ENCODE data around the gene CACNA1D. TPM values are rescaled to one million over a fixed set of nuclear protein-coding genes. Genes with fewer than 3 reads are reported as not detected.

CACNA1D gene
- total RNA-seq, 1 experiment from 2014 or later = 0.24 TPM

DNA sequence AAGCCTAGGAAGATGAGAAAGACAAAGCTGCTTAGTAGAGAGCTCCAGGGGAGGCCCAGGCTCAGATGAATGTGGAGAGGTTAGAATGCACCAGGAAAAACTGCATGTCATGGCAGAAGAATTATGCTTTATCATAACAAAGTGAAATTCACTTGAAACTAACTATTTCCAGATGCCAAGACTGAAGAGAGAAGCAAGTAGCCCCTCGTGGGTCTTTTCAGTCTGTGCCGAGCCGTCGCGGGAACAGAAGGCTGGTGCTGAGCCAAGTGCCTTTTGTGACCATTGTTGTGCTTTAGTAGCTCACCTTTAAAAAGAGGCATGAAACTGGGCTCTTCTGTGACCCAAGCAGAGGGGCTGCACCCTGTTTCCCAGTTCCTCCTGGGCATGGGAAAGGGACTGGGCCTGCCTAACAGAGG is 278.6 kb downstream of the CACNA1D start:
- in situ Hi-C loops (cut with HindIII; ENCODE audit: low pct_unique_long_range_greater_than_20kb, low sequenced_read_pairs) = no loop called here
- no peak for DNase-seq (ENCODE audit: low read depth)

DNA sequence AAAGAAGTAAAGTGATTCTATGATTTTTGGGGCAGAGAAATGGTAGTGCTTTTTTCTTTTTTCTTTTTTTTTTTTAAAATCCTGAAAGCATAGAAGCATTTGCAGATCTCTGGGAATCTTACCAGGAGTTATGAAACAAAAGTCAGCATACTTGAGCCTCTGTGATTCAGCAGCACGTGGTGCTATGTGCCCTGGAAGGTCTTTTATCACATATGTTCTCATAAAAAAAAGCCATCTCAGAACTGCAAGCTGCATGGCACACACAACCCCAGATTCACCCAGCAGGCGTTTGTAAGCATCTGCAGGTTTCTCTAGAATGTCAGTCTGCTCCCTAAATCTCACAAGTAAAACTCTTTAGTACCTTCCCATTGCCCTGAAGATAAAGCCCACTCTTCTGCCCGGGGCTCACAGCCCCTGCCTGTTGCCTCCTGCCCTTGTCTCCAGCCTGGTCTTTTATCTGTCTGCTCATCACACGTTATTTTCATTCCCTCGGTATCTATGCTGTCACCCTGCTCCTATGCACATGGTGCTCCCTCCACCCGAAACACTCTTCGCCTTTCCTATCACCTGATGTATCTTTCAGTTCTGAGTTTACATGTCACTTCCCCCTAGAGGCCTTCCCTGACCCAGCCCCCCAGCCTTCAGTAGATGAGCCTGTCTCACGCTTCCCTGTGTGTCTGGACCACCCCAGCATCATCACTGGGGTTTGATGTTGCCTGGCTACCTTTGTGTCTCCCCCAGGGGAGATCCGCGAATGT is 279.4 kb downstream of the CACNA1D start:
- DNase-seq (ENCODE audit: low read depth) = peak; percentile 0
- in situ Hi-C loops (cut with HindIII; ENCODE audit: low pct_unique_long_range_greater_than_20kb, low sequenced_read_pairs) = no loop called here

GRCh38 chr3:53774414-53774813 is 280.0 kb downstream of the CACNA1D start:
- DNase-seq (ENCODE audit: low read depth) = no peak
- in situ Hi-C loops (cut with HindIII; ENCODE audit: low pct_unique_long_range_greater_than_20kb, low sequenced_read_pairs) = no loop called here

DNA sequence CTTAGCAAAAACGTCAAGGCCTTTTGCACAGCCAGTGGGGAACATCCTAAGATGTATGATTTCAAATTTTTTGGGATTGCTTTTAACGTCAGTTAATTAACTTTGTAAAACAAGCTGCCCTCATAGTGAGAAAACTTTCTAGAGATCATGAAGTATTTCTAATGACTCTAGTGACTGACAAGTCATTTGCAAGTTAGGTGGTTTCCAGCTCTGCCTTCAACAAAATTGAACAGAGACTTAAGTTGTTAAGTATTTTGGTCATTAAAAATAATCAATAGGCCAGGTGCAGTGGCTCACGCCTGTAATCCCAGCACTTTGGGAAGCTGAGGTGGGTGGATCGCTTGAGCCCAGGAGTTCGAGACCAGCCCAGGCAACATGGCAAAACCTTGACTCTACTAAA is 280.6 kb downstream of the CACNA1D start:
- in situ Hi-C loops (cut with HindIII; ENCODE audit: low pct_unique_long_range_greater_than_20kb, low sequenced_read_pairs) = no loop called here
- no peak for DNase-seq (ENCODE audit: low read depth)

- DNase-seq (ENCODE audit: low read depth) = no peak
- in situ Hi-C loops (cut with HindIII; ENCODE audit: low pct_unique_long_range_greater_than_20kb, low sequenced_read_pairs) = no loop called here
Observed at GRCh38 chr3:53775834-53776251, 281.4 kb downstream of the CACNA1D start.

DNA sequence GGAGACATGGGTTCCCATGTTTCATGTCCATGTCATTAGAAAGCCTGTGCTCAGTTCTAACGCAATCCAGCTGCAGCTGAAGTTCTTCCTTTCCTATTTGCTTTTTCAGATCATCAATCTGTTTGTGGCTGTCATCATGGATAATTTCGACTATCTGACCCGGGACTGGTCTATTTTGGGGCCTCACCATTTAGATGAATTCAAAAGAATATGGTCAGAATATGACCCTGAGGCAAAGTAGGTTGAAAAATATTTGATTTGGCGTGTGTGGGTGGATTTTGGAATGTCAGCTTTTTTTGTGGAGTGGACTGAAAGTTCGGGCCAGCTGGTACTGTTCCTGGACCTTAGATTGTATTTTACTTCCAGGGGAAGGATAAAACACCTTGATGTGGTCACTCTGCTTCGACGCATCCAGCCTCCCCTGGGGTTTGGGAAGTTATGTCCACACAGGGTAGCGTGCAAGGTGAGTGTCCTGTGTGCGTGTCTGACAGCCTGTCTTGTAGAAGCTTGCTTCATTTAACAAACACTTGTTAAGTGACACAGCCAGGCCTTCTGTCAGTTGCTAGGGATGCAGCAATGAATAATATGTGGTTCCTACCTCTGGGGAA is 282.2 kb downstream of the CACNA1D start:
- in situ Hi-C loops (cut with HindIII; ENCODE audit: low pct_unique_long_range_greater_than_20kb, low sequenced_read_pairs) = no loop called here
- DNase-seq (ENCODE audit: low read depth) = no peak

DNA sequence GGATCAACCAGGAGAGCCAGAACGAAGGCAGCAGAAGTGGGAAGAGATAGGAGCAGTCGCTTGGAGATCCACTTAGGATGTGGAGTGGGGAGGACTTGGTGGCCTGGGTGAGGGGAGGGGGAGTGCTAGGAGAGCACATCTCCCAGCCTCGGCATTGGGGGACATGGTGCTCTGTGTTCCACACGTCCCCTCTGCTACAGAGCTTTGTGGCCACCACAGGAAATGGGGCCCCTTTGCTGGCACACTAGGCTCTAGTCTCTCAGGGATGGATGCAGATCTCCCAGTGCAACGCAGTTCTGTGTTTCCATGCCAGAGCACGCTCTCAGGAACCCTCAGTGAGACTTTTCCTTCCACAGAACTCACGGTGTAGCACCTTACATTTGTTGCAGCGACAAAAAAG is 283.1 kb downstream of the CACNA1D start:
- in situ Hi-C loops (cut with HindIII; ENCODE audit: low pct_unique_long_range_greater_than_20kb, low sequenced_read_pairs) = no loop called here
- DNase-seq (ENCODE audit: low read depth) = no peak

GRCh38 chr3:53778153-53778552 is 283.7 kb downstream of the CACNA1D start:
- in situ Hi-C loops (cut with HindIII; ENCODE audit: low pct_unique_long_range_greater_than_20kb, low sequenced_read_pairs) = no loop called here
- no peak for DNase-seq (ENCODE audit: low read depth)

DNA sequence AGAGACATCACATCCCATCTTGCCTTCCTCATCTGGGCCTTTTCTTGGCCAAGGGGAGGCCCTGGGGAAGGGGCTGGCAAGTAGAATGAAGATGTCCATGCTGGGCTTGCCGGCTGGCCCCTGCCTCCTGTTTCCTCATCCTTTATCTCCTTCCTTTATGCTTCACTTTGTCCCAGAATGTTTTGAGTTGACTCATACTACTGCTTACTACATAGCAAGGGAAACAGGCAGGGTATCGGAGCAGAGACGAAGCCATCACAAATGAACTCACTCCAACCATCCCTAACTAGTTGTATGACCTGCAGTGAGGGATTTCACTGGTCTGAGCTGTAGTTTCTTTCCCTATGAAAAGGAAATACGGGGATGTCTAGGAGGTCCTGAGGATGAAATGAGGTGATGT is 285.8 kb downstream of the CACNA1D start:
- in situ Hi-C loops (cut with HindIII; ENCODE audit: low pct_unique_long_range_greater_than_20kb, low sequenced_read_pairs) = no loop called here
- no peak for DNase-seq (ENCODE audit: low read depth)

DNA sequence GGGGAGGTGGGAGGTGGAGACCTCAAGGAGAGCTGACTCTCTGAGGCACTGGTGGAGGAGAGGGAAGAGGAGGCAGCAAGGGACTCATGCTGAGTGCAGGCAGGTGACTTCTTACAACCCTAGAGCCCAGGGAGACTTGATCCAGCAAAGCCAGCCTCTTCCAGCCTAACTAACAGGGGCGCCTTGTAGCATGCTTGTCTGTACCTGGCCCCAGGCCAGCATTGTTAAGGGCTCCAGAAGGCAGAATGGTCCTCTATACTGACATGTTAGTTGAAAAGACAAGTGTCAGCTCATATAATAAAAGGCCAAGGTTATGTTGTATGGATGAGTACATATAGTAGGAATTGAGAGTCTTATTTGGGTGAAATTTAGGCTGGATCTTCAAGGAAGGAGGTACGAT is 286.4 kb downstream of the CACNA1D start:
- in situ Hi-C loops (cut with HindIII; ENCODE audit: low pct_unique_long_range_greater_than_20kb, low sequenced_read_pairs) = no loop called here
- DNase-seq (ENCODE audit: low read depth) = no peak

- in situ Hi-C loops (cut with HindIII; ENCODE audit: low pct_unique_long_range_greater_than_20kb, low sequenced_read_pairs) = no loop called here
- DNase-seq (ENCODE audit: low read depth) = no peak
Observed at GRCh38 chr3:53787016-53787415, 292.6 kb downstream of the CACNA1D start.

- DNase-seq (ENCODE audit: low read depth) = no peak
- in situ Hi-C loops (cut with HindIII; ENCODE audit: low pct_unique_long_range_greater_than_20kb, low sequenced_read_pairs) = no loop called here
Observed at GRCh38 chr3:53788038-53788437, 293.6 kb downstream of the CACNA1D start.

- no peak for DNase-seq (ENCODE audit: low read depth)
- in situ Hi-C loops (cut with HindIII; ENCODE audit: low pct_unique_long_range_greater_than_20kb, low sequenced_read_pairs) = no loop called here
Observed at GRCh38 chr3:53789459-53789858, 295.0 kb downstream of the CACNA1D start.

- no peak for DNase-seq (ENCODE audit: low read depth)
- in situ Hi-C loops (cut with HindIII; ENCODE audit: low pct_unique_long_range_greater_than_20kb, low sequenced_read_pairs) = no loop called here
Observed at GRCh38 chr3:53790470-53790869, 296.1 kb downstream of the CACNA1D start.

DNA sequence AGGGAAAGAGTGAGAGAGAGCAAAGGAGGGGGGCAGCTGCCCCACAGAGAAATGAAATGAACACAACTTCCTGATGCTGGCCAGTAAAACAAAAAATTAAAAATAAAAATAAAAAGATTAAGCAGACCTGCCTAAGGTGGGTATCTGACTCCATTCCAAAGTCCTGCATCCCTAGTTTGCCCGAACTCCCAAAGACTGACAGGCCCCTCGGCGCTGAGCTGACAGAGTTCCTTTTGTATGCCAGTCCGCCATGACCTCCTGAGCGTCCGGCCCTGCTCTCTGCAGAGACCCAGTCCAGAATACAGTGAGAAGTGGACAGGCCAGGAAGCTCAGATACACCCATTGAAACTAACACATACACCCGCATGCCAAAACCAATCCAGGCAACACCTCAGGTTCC is 296.9 kb downstream of the CACNA1D start:
- DNase-seq (ENCODE audit: low read depth) = no peak
- in situ Hi-C loops (cut with HindIII; ENCODE audit: low pct_unique_long_range_greater_than_20kb, low sequenced_read_pairs) = no loop called here

- in situ Hi-C loops (cut with HindIII; ENCODE audit: low pct_unique_long_range_greater_than_20kb, low sequenced_read_pairs) = no loop called here
- no peak for DNase-seq (ENCODE audit: low read depth)
Observed at GRCh38 chr3:53792866-53793265, 298.5 kb downstream of the CACNA1D start.

GRCh38 chr3:53794597-53794996 is 300.2 kb downstream of the CACNA1D start:
- no peak for DNase-seq (ENCODE audit: low read depth)
- in situ Hi-C loops (cut with HindIII; ENCODE audit: low pct_unique_long_range_greater_than_20kb, low sequenced_read_pairs) = no loop called here

GRCh38 chr3:53795176-53795575 is 300.8 kb downstream of the CACNA1D start:
- DNase-seq (ENCODE audit: low read depth) = no peak
- in situ Hi-C loops (cut with HindIII; ENCODE audit: low pct_unique_long_range_greater_than_20kb, low sequenced_read_pairs) = no loop called here

- DNase-seq (ENCODE audit: low read depth) = no peak
- in situ Hi-C loops (cut with HindIII; ENCODE audit: low pct_unique_long_range_greater_than_20kb, low sequenced_read_pairs) = no loop called here
Observed at GRCh38 chr3:53795789-53796560, 301.6 kb downstream of the CACNA1D start.

Data from Caki2 (cell line).